Thyroid gland (tissue), 4 donors: Measurements from ENCODE around the gene C13orf46. TPM values are rescaled to one million over a fixed set of nuclear protein-coding genes. Genes with fewer than 3 reads are reported as not detected.

Source experiments
- DNase-seq, 2 donors: peaks; one replicate each; pipeline ENCODE4 v3.0.0-alpha.2; 2019
- H3K27ac ChIP-seq, 3 donors: fragments of 200-600 bp; sonication (generic); 1 replicate in 2 of 3; 2 replicates in 1 of 3; pipeline ENCODE4 v1.5.1; 2016 to 2019; ENCODE audit warnings: mild to moderate bottlenecking in 1 of 3, moderate library complexity in 1 of 3
- H3K27me3 ChIP-seq: fragments of 200-600 bp; sonication (generic); one replicate; pipeline ENCODE4 v1.5.1; 2019
- H3K36me3 ChIP-seq, 2 donors: fragments of 200-600 bp; sonication (generic); one replicate each; pipeline ENCODE4 v1.5.1; 2016 to 2019
- H3K4me1 ChIP-seq, 2 donors: fragments of 200-600 bp; sonication (generic); one replicate each; pipeline ENCODE4 v1.5.1; 2017 to 2019
- H3K4me3 ChIP-seq, 3 donors: fragments of 200-600 bp; sonication (generic); replicated peaks in 1 of 3; 1 replicate in 2 of 3; 2 replicates in 1 of 3; pipeline ENCODE4 v1.5.1; 2016; ENCODE audit warnings: mild to moderate bottlenecking in 1 of 3
- H3K9me3 ChIP-seq: fragments of 200-600 bp; sonication (generic); one replicate; pipeline ENCODE4 v1.5.1; 2017
- POLR2A ChIP-seq, 2 donors: fragments of 450-650 bp; IDR thresholded peaks; one replicate each; pipeline ENCODE4 v1.6.1; 2017; ENCODE audit warnings: antibody characterized with exemption in 2 of 2, mild to moderate bottlenecking in 2 of 2, moderate library complexity in 1 of 2
- WGBS, 2 donors: methylation state at CpG; one replicate each; pipeline ENCODE4 v1.1.5; 2017; 5-methylcytosine and 5-hydroxymethylcytosine counted together
- intact Hi-C: fragments of 100-400 bp; cut with DNase I; formaldehyde crosslinking; loops from one replicate; pipeline ENCODE4 v1.15.1; 2023
- total RNA-seq, 4 donors: library from RNA; depleted of rRNA; stranded (reverse); fragments of >200 nt; gene quantifications; one replicate each; pipeline ENCODE4 v1.2.3, GENCODE V29; 2016
- TF ChIP-seq, protein P1 (sequence below), 6 experiments: fragments of 200-600 bp in 3 of 6; fragments of 450-650 bp in 3 of 6; sonication (generic) in 3 of 6; IDR thresholded peaks; one replicate each; pipeline ENCODE4 v1.5.1; 2016 to 2019; ENCODE audit warnings: antibody characterized with exemption in 6 of 6, mild to moderate bottlenecking in 2 of 6, inconsistent platforms in 1 of 6, moderate library complexity in 1 of 6

C13orf46 gene
- total RNA-seq, 4 donors from 2014 or later: 0.67 to 9.4 (median 4.3) TPM

GRCh38 chr13:113954046-113954835 lies 19.6 kb downstream of the C13orf46 start:
- Histone ChIP-seq H3K36me3 (no peaks in the 10 kb centered on the region), H3K4me3 (no peak overlapping the region), H3K9me3 (no peaks in the 10 kb centered on the region), H3K27me3 (no peaks in the 10 kb centered on the region), H3K4me1 (peaks cover 0 to 11% of the 10 kb centered on the region in 2 donors), H3K27ac (no peak overlapping the region)
- WGBS, 2 donors: 87 to 94% methylated on average over 13 to 18 of the region's 20 CpGs
- no peak for DNase-seq
- intact Hi-C loops: no loop called here
- TF ChIP-seq POLR2A (IDR thresholded peaks at IDR 0.05): no peak
- TF ChIP-seq, protein P1, sequence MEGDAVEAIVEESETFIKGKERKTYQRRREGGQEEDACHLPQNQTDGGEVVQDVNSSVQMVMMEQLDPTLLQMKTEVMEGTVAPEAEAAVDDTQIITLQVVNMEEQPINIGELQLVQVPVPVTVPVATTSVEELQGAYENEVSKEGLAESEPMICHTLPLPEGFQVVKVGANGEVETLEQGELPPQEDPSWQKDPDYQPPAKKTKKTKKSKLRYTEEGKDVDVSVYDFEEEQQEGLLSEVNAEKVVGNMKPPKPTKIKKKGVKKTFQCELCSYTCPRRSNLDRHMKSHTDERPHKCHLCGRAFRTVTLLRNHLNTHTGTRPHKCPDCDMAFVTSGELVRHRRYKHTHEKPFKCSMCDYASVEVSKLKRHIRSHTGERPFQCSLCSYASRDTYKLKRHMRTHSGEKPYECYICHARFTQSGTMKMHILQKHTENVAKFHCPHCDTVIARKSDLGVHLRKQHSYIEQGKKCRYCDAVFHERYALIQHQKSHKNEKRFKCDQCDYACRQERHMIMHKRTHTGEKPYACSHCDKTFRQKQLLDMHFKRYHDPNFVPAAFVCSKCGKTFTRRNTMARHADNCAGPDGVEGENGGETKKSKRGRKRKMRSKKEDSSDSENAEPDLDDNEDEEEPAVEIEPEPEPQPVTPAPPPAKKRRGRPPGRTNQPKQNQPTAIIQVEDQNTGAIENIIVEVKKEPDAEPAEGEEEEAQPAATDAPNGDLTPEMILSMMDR (IDR thresholded peaks at IDR 0.05): no peak

DNA sequence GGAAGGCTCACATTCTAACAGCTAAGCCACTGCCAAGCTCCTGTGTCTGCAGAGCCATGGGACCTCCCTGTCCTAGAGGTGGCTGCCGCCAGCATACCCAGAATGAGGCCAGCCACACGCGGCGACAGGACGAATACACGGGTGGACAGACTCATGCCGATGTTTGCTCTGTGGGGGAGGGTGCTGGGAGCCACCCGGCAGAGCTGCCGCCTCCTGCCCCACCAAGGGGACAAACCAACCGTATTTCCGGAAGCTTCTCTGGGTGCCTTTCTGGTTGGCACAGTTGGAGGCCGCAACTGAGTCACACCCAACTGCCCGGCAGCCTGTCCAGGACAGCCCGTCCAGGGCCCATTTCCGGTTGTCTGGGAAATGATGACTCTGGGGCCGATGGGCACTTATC lies 20.3 kb downstream of the C13orf46 start:
- Histone ChIP-seq H3K36me3 (no peaks in the 10 kb centered on the region), H3K4me1 (peaks cover 0 to 11% of the 10 kb centered on the region in 2 donors), H3K4me3 (no peak overlapping the region), H3K27ac (no peak overlapping the region), H3K9me3 (no peaks in the 10 kb centered on the region), H3K27me3 (no peaks in the 10 kb centered on the region)
- TF ChIP-seq POLR2A (IDR thresholded peaks at IDR 0.05): no peak
- TF ChIP-seq, protein P1 (IDR thresholded peaks at IDR 0.05): no peak
- WGBS, 2 donors: 100% methylated on average over 2 to 8 of the region's 16 CpGs
- intact Hi-C loops: loop anchor here (2.0 kb wide), 1 partner anchor 273 kb away; no protein-coding TSS in a partner anchor
- no peak for DNase-seq

GRCh38 chr13:113952983-113953520 lies 20.8 kb downstream of the C13orf46 start:
- TF ChIP-seq, protein P1 (IDR thresholded peaks at IDR 0.05): no peak
- no peak for TF ChIP-seq POLR2A (IDR thresholded peaks at IDR 0.05)
- no peak for DNase-seq

DNA sequence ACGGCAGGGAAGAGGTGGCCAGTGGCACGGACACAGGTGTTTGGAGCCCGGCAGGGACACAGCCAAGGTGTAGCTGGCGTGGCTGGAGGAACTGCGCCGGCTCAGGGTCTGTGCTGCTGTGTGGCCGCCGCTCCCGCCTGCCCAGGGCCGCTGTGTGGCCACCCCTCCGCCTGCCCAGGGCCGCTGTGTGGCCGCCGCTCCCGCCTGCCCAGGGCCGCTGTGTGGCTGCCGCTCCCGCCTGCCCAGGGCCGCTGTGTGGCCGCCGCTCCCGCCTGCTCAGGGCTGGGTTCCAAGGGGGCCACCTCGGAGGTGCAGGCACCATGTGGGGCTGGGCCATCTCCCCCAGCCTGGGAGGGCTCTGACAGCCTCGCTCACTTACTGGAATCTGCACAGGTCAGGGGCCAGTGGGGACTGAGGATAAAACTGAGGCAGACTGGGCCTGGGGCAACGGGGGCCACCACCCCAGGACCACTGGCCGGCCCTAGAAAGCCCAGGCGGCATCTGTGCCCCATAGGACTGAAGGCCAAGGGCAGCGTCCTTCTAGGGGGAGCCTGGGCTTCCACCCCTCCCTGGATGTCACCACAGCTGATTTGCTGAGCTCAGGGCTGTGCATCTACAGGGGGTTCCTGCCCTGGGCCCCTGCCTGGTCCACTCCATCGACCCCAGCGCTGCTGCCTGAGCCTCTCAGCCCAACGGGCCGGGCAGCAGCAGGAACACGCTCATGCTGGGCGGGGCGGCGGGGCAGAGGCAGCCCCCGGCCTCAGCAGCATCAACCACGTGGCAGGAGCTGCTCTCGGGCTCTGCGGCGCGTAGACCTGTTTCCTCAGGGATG lies 21.5 kb downstream of the C13orf46 start:
- intact Hi-C loops: loop anchor here (2.0 kb wide), 1 partner anchor 274 kb away; no protein-coding TSS in a partner anchor

More at GRCh38 chr13:113952983-113953520, 20.8 kb downstream of the C13orf46 start:
- Histone ChIP-seq H3K9me3 (no peaks in the 10 kb centered on the region), H3K27me3 (no peaks in the 10 kb centered on the region), H3K36me3 (no peaks in the 10 kb centered on the region), H3K27ac (no peak overlapping the region), H3K4me1 (peaks cover 0 to 11% of the 10 kb centered on the region in 2 donors), H3K4me3 (no peak overlapping the region)
- WGBS, 2 donors: 92 to 97% methylated on average over 11 to 17 of the region's 18 CpGs
- intact Hi-C loops: loop anchor here (2.0 kb wide), 1 partner anchor 274 kb away; no protein-coding TSS in a partner anchor

More for the DNA sequence above, 21.5 kb downstream of the C13orf46 start:
- TF ChIP-seq POLR2A (IDR thresholded peaks at IDR 0.05): no peak
- TF ChIP-seq, protein P1 (IDR thresholded peaks at IDR 0.05): no peak
- 85 to 95% methylated on average over 13 to 34 of the region's 42 CpGs for WGBS, 2 donors
- Histone ChIP-seq H3K27me3 (no peaks in the 10 kb centered on the region), H3K36me3 (no peaks in the 10 kb centered on the region), H3K4me3 (no peak overlapping the region), H3K9me3 (no peaks in the 10 kb centered on the region), H3K4me1 (peaks cover 0 to 11% of the 10 kb centered on the region in 2 donors), H3K27ac (no peak overlapping the region)
- DNase-seq: no peak
